ENCODE results near the gene AK1.

DNA sequence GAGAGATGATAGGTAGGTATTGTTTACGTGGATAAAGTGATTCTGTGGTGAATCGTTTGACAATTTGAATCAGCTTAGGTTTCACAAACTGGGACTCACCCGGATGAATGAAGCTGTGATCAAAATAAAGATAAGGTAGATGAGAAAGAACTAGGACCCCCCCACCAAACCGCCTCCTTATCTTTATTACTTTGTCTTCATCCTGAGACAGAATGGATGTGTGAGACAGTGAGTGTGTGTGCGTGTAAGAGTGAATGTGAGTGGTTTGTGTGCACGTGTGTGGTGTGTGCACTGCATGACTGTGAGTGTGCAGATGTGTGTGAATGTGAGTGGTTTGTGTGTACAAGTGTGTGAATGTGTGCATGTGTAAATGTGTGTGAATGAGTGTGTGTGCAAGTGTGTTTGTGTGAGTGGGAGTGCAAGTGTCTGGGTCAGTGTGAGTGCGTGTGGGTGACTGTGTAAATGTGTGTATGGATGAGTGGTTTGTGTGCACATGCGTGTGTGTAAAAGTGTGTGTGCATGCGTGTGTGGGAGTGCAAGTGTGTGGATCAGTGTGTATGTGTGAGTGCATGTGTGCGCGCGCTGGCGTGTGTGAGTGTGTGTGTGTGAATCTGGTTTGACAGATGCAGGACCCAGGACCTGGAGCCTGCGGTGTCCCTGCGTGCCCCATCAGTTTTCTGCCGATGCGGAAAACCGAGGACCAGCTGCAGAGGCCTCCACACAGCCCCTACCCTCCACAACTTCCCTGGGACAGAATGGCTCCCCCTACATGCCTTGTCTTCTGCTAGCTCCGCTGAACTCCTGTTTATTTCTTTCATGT, 11.6 kb downstream of the AK1 start:
- TF ChIP-seq EZH2 (optimal IDR thresholded peaks at IDR 0.05; ENCODE audit: low read depth, low read length) (no peak), EZH2phosphoT487 (IDR thresholded peaks at IDR 0.05; ENCODE audit: low read length) (no peak)
- TF ChIP-seq, protein P1, sequence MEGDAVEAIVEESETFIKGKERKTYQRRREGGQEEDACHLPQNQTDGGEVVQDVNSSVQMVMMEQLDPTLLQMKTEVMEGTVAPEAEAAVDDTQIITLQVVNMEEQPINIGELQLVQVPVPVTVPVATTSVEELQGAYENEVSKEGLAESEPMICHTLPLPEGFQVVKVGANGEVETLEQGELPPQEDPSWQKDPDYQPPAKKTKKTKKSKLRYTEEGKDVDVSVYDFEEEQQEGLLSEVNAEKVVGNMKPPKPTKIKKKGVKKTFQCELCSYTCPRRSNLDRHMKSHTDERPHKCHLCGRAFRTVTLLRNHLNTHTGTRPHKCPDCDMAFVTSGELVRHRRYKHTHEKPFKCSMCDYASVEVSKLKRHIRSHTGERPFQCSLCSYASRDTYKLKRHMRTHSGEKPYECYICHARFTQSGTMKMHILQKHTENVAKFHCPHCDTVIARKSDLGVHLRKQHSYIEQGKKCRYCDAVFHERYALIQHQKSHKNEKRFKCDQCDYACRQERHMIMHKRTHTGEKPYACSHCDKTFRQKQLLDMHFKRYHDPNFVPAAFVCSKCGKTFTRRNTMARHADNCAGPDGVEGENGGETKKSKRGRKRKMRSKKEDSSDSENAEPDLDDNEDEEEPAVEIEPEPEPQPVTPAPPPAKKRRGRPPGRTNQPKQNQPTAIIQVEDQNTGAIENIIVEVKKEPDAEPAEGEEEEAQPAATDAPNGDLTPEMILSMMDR (IDR thresholded peaks at IDR 0.05; ENCODE audit: low read length) = no peak
